NK-92 treated with Interleukin-12 subunit alpha and Interleukin-12 subunit beta, amount 100 ng/mL, for 24 hours (cell line): ENCODE measurements around the gene EPHA10.

ENCODE experiments used
- DNase-seq: peaks from one replicate; lab custom pipeline; 2025; lab: John Stamatoyannopoulos, UW

Gene EPHA10

DNA sequence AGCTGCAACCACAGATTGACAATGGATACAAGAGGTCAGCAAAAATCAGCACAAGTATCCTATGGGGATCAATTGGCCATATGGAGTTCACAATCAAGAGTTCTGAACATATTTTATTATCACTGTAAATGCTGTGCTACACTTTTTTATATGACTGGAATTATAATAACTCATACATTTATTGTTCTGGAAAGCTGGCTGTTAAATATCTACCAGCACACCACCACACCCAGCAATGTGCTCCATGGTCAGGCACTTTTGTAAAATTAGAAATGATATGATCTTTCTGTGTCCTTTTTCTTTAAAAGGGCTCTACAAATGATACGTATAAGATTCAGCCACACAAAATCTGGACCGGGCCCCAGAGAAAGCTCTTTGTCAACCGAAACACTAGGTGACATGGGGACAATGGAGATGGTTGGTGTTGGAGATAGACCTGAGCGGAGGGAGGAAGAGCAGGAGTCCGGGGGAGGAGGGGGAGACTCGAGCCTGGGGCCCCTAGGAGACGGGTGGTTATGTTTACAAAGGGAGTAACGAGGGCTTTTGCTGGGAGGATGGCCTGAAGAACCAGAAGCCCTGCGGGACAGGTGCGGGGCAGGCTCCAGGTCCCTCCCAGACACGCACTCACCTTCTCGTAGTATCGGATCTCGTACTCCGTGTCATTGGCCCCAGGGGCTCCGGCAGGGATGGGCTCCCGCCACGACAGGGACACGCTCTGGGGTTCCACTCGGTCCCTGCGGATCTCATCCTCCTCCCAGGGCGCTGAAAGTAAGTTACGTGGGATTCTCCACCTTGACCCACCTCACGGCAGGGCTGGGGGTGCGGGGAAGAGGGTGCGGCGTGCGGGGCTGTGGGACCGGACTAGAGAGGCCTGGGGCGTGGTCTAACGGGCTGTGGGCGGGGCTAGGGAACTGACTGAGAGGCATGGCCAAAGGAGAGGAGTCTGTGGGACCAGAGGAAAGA, 30.0 kb downstream of the EPHA10 start:
- no peak for DNase-seq

DNA sequence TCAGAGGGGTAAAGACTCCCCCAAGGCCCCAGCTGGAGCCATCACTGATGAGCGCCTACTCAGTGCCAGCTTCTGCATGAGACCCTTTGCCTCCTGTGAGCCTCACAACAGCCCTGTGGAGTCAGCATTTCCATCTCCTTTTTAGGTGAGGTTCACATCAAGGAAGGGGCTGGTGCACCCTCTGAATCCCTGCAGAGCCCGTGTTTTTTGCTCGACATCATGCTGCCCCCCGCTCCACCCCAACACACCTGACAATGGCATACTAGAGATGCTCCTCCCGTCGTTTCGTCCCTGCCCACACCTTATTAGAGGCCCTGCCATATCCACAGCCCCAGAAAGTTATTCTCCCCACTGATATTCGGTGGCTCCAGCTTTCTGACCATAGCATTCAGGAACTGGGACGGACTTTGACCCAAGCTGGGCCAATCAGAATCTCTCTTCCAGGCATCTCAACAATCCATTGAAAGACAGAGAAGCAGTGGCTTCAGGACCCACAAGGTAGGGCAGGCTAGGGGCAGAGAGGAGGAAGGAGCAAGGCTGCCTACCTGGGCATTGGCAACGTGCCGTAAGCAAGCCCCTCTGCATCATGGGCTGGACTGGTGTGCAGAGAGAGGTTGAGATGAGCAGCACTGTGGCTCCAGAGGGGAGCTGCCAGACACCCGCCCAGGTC, 32.7 kb downstream of the EPHA10 start:
- no peak for DNase-seq

DNA sequence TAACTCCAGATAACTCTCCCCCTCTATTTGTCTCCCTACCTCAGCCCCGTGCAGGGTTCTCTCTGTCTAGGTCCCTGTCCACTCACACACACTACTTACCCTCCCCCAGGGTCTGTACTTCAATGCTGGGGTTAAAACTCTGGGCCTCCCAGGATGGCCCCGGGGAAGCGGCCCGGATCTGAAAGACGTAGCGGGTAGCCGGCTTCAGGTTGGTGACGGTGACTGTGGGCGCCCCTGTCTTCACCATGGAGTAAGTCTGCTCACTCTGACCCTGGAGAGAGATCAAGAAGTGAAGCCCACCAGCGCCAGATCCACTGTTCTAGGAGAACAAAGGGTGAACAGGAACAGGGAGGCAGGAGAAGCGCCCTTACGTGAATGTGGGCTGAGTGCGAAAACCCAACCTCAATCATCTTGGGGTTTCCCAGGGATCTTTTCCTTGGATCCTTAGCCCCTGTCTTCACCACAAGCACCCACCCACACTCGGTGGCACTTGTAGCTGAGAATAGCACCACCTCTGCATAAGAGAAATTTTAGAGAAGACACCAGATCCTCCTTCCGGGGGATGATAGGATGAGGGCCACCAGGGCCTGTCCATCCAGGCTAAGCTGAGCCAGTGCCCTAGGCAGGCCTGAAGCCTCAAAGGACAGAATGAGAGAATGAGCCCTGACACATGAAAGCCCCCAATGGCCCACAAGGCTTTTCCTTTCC, 33.5 kb downstream of the EPHA10 start:
- no peak for DNase-seq

DNA sequence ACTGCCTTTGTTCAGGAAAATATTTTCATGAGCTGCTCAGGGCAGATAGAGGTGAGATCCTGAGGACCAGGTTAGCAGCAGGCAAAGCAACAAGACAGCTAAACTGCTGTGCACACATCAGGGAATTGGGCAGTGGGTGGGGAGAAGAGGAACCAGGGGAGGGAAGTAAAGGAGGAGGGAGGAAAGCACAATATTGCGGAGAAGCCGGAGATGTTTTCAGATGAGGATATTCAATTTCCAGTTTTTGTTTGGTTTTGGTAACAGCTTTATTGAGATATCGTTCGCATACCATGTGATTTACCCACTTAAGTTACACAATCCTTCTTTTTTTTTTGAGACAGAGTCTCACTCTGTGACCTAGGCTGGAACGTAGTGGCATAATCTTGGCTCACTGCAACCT, 34.5 kb downstream of the EPHA10 start:
- DNase-seq, result no peak

DNA sequence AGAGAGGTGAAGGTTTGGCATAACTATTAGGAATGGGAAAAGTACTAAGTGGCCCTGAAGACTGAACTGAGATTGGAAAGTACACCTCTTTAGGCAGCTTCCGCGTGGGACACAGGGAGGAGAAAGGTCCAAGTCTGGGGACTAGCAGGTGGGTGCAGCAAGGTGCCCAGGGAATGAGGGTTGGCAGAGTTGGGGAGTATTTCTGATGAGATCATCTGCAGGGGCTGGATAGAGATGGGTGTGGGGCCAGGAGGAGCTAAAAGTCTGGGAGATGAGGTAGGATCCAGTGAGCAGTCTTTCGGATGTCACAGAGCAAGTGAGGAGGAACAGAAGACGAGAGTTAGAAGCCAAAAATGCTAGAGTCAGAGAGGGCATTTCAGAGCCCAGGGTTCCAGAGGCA, 36.5 kb downstream of the EPHA10 start:
- no peak for DNase-seq

DNA sequence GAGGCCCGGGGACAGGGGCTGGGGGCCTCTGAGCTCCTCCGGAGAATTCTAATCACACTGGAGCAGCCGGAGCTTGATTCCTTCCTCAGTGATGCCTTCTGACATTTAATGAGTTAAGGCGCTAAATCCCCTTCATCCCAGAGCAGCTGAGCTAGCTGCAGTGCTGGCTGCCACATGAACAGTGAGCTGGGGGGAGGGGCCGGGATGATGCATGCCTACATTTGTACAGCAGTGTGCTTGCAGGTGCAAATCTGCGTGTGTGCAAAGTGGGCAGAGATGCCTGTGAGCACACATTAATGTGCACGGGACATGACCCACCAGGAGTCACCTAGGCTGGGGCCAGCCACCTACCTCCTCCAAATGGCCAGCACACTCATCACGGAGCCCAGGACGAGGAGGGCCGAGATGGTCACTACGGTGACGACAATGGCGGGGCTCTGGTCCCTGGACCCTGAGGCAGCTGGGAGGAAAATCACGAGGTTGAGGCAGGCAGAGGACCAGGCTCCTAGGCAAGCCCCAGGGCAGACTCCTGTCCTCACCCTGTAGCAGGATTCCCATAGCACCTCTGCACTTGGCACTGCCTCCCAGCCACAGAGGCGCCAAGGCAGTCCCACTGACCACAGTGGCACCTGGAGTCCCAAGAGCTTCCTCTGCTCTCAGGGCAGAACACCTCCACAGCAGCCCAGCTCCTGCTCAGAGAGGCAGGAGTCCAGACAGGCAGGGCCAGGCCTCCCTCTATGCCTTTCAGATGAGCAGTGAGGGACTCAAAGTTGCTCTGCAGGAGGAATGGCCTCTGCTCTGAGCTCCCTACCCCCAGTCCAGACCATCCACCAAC, 38.0 kb downstream of the EPHA10 start:
- DNase-seq, result no peak

DNA sequence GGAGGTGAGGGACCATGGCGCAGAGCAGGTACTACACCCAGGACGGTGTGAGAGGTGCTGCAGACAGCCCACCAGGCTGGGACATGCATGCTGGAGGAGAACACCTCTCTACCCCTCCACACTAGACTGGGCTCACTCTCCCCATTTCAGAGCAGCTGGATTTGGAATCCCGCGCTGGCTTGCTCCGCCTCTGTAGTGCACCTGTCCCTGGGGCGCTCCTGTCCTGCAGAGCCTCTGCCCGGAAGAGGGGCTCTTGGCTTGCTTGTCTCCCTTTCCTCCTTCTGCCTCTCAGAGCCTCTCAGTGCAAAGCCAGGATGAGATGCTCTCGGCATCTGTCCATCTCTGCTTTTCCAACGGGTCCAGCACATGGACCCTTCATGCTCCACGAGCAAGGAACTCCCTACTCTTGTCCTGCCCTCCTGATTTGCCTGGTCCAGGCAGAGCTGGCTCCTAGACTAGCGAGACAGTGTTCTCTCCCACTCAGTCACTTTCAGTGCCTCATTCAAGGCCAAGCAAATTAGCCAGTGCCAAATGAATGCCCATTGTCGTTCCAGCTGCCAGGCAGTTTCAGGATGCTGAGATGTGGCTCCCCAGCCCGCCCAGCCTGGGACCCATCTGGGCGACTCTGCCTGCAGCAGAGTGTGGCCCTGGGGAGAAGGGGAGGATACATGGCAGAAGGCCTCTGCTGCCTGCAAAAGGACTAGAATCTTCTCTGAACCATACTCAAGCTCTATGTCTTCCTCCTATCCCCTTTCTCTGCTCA, 38.9 kb downstream of the EPHA10 start:
- no peak for DNase-seq

DNA sequence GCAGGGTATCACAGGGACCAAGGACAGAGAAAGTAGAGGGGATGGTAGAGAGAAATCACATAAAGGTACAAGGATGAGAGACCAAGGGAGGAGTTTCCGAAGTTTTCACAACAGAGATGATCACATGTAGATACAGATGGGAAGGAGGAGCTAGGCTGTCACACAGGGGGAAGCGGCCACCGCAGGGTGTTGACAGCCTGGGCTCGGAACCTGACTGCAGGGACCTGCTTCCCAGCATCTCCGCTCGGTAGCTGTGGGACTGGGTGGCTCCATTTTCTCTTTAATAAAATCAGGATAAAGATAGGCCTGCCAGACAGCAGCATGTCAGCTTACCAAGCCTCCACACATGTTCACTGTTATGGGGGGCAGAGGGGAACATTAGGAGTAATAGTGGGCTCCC, 40.3 kb downstream of the EPHA10 start:
- DNase-seq, result no peak

DNA sequence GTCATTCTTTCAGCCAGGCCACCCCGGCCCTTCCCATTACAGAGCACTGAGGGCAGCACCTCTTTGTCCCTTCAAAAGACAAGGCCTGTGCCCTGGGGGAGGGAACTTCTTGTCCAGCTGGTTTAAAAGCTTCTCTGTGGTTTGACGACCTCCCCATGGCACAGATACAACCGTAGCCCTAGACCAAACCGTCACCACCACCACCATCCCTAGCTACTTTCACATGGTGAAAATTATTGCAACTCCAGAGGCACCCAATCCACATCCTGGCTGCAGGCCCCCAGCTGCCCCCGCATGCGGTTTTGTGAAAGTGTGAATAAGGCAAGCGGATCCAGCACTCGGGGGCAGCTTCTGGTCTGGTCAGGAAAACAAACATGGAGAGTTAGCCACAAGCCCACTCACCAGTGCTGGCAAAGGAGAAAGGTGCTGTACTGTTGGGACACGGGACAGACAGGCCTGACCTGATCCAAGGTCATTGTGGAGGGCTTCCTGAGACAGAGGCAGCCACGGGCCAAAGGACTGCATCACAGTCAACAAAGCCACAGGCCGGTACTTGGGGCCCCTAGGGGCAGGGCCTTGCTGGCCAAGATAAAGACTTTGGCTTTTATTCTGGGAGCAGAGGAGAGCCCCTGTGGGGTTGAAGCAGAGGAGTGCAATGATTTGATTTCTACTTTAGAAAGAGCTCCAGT, 41.4 kb downstream of the EPHA10 start:
- no peak for DNase-seq

DNA sequence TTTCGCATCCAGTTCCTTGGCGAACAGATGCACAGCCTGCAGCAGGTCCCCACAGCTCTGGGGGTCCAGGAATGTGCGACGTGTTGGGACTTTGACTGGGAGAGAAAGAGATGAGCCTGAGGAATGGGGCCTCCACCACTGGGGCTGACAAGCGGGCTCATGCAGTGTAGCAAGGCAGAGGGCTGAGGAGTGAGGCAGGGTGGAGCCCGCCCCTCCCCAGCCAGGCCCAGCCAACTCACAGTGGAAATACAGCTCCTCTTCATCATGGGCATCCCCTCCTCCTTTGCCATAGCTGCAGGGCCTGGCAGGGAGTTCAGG, 41.9 kb downstream of the EPHA10 start:
- no peak for DNase-seq

DNA sequence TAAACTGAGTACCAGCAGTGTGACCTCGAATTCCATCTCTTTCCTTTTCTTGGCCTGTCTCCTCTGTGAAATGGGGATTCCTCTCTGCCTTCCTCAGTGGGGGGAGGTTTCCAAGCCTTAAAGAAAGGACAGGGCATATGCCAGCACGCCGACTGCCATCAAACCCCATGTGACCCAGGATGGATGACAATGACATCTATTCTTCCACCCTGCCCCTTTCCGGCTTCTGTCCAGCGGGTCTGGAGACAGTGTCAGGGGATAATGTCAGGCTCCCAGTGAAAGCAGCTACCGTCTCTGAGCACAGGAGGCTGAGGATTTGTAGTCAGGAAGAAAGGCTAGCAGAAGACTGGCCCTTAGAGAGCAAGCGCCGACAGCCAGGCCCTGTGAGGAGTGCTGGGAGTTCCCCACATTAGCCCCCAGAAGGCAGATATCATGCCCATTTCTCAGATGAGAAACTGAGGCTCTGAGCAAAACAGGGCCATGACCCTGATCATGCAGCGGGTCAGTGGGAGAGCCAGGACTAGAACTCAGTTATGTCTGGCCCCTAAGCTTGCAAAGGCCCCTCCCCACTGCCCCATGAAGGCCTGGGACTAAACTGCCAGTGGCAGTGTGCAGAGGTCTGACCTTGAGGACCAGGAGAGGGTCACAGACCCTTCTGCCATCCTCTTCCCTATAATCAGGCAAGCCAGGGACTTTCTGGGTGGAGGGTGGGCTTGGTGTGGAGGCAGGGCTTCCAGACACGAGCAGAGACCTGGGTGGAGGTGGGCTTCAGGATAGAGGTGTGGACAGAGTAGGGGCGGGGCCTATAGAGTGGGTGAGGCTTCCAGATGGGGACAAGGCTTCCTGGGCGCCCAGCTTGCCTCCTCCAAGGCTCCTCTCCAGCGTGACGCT, 42.5 kb downstream of the EPHA10 start:
- no peak for DNase-seq

DNA sequence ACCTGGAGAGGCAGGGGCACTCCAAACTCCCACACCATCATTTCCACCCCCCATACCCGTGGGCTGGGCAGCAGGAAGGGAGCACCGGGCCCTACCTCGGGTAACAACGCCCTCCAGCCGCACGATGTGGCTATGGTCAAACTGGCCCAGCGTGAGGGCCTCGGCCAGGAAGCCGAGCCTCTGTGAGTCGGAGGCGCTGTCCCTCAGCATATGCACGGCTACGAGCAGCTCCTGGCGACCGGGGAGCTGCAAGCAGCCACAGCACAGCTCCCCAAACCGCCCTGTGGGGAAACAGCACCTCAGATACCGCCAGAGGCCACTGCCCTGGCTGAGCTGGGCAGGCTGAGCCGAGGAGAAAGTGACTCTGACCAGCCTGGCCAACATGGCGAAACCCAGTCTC, 43.4 kb downstream of the EPHA10 start:
- DNase-seq, result no peak

DNA sequence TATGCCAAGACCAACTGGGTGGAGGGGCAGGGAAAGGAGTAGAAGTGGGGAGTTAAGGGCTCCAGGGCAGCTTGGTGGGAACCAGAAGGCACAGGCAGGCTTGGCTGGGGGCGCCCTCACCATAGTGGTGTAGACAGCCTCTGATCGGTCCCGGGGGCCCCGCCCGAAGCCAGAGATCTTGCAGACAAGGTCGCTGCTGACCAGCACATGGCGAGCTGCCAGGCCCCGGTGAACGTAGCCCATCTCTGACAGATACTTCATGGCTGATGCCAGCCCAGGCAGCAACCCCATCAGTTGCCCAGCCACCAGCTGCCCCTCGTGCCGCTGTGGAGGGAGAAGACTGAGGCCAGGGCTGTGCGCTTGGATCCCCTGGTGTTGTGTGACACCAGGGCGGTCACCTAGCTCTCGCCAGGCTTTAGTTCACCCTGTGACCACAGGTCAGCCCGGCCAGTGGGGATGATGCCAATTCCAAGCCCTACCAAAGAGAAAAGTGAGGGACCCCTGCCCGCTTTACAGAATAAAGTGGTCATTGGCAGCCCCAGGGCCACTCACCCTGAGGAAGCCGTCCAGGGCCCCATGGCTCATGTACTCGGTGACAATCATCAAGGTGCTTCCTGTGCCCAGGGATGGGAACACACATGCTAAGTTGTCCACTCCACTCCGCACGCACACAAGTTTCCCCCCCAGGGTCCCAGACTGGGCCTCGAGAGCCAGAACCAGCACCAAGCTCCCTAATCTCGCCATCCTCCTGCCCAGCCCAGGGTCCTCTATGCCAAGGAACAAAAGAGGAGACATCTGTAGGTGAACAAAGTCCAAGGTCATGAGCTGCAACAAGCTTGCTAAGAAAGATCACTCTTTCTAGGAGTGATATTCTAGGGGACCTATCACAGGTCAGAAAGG, 44.4 kb downstream of the EPHA10 start:
- no peak for DNase-seq

DNA sequence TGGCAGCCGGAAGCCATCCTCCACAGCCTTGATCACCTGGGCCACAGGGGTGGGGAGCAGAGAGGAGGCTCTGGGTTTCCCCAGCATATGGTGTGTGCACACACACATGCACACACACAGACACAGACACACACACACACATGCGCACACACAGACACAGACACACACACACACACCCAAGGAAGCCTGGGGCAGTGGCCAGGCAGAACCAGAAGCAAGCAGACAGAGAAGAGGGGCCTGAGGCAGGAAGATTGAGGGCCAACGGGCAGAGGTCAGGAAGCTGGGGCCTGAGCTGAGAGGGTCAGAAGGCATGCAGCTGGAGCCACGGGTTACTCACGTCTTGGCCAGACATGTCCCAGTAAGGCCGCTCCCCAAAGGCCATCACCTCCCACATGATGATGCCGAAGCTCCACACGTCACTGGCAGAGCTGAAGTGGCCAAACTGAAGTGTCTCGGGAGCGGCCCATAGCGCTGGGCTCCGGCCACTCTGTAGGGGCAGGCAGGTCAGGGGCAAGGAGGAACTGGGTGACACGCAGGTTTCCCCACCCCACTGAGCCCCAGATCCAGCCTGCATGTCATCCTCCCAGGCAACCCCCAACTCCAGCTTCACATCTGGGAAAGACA, 45.2 kb downstream of the EPHA10 start:
- no peak for DNase-seq

DNA sequence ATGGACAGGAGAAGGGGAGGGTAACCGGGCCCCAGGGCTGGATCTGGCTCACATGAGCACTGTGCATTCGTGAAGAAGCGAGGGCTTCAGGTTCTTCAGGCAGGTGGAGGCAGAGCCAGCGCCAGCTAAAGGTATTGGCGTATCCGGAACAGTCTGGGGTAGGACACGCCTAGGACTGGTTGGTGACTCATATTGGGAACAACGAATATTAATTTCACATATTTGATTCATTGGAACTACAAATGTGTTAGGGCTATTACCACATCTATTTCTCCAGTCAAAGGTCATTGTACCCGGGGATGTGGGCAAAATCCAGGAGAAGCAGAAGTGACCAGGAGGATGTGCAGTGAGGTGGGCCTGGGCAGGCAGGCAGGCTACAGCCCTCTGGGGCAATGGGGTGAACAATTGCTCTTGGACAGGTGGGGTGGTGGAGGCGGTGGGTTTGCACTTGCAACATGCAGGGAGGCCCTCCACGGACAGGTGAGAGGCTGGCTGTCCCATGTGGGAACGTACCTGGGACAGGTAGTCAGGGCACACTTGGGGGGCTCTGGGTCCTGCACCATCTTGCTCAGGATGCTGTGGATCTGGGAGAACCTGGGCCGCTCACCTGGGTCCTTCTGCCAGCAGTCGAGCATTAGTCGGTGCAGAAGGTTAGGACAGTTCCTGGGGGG, 45.9 kb downstream of the EPHA10 start:
- DNase-seq, result no peak

DNA sequence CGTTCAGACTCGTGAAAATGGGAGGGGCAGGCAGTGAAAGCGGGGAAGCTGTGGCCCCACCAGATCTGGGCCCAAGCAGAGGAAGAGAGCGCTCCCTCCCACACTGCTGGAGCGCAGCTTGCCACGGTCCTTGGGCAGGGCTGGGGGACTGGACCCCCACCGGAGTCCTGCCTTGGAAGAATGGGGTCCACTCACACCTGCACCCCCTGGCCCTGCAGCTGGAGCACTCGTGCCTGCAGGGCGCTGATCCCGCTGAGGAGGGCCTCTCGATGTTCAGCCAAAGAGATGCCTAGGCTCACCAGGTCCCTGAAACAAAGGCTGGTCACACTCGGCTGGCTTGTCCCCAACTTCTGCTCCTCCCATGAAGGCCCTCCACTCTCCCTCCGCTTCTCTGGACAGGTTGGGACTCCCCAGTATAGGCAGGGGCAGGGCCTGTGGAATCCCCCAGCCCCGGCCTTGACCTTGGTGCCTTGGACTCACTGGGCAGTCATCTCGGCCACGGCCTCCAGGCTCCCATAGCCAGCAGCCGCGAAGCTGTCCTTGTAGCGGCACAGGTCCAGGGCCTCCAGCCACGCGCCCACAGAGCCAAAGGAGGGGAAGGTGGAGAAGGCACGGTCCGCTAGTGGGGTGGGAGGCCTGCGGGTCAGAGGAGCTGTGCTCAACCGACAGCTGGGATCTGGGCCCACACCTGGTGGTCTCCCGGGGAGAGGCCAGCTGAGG, 46.6 kb downstream of the EPHA10 start:
- DNase-seq, result no peak

DNA sequence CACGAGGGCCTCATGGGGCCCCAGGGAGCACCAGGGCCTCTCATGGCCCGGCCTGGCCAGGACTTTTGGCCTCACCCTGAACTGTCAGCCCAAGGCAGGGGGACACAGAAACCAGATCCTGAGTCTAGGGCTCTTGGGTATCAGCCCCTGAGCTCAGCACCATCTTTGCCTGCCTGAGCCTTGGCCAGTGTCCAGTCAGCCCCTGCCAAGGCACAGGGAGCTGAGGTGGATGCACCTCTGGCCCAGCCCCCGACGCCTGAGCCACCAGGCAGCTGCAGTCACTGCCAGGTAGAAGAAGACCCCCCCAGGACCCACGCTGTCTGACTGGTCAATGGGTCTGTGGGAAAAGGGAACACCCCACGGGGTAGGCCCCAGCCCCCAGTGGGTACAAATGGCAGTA, 47.3 kb downstream of the EPHA10 start:
- DNase-seq, result no peak
